Endothelial cell of umbilical vein (primary cell): ENCODE results near the gene EXOC3. TPM values are rescaled to one million over a fixed set of nuclear protein-coding genes. Genes with fewer than 3 reads are reported as not detected.

Experiments used
- BruUV-seq: library from RNA; stranded (reverse); fragments of 400-500 nt; replicated peaks from 2 replicates; lab custom pipeline; 2021; lab: Mats Ljungman, UMichigan
- CTCF ChIA-PET: fragments of 300-600, 350-600 bp; sonication (Branson Sonifier 250); formaldehyde crosslinking; loops from one replicate; lab custom pipeline; 2021; ENCODE audit warnings: antibody characterized with exemption, inconsistent platforms; lab: Charles Lee
- POLR2A ChIA-PET: fragments of 300-600, 350-600 bp; sonication (Branson Sonifier 250); formaldehyde crosslinking; loops from one replicate; lab custom pipeline; 2021; ENCODE audit warnings: antibody characterized with exemption, inconsistent platforms; lab: Charles Lee
- DNase-seq: peaks from one replicate; pipeline ENCODE4 v3.0.0-alpha.2; 2011; ENCODE audit warnings: low read depth, low spot score
- FAIRE-seq: peaks from 2 replicates; lab custom pipeline; 2011; peaks lifted over from hg19 to GRCh38; lab: Jason Lieb, UNC
- H2AFZ ChIP-seq: 2 replicates; pipeline ENCODE4 v1.6.0; 2012; ENCODE audit warnings: low read depth, low read length, control low read depth, inconsistent platforms
- H3K27ac ChIP-seq: 2 replicates; pipeline ENCODE4 v1.5.1; 2011; ENCODE audit warnings: low read depth, mild to moderate bottlenecking, control low read depth, low read length, moderate library complexity; ENCODE audit not compliant: insufficient read depth
- H3K27me3 ChIP-seq, 2 experiments: 2 replicates each; pipeline versions ENCODE4 v1.6.0 to v1.6.1; 2011; ENCODE audit warnings: low read length in 2 of 2, mixed read lengths in 1 of 2; ENCODE audit not compliant: control insufficient read depth in 2 of 2, insufficient read depth in 2 of 2
- H3K36me3 ChIP-seq, 2 experiments: 2 replicates in 1 of 2; 3 replicates in 1 of 2; pipeline ENCODE4 v1.5.1; 2011; ENCODE audit warnings: low read length in 2 of 2, mild to moderate bottlenecking in 1 of 2, moderate library complexity in 1 of 2; ENCODE audit not compliant: control insufficient read depth in 2 of 2, insufficient read depth in 2 of 2; ENCODE audit errors: extremely low read depth in 1 of 2
- H3K4me1 ChIP-seq: 3 replicates; pipeline ENCODE4 v1.5.1; 2011; ENCODE audit warnings: mild to moderate bottlenecking, low read length; ENCODE audit not compliant: control insufficient read depth, insufficient read depth; ENCODE audit errors: extremely low read depth
- H3K4me2 ChIP-seq: 2 replicates; pipeline ENCODE4 v1.6.1; 2011; ENCODE audit warnings: low read length, control low read depth, mixed read lengths; ENCODE audit not compliant: insufficient read depth
- H3K4me3 ChIP-seq, 3 experiments: fragments of 200-600 bp in 1 of 3; sonication (generic), shearing (Covaris generic) in 1 of 3; replicated peaks in 1 of 3; 2 replicates each; pipeline ENCODE4 v1.5.1; 2011 to 2016; ENCODE audit warnings: control low read depth in 3 of 3, low read length in 3 of 3, mild to moderate bottlenecking in 2 of 3, inconsistent platforms in 1 of 3, low read depth in 1 of 3, moderate library complexity in 1 of 3; ENCODE audit not compliant: insufficient read depth in 1 of 3
- H3K79me2 ChIP-seq: 2 replicates; pipeline ENCODE4 v1.6.0; 2012; ENCODE audit warnings: low read length, inconsistent platforms; ENCODE audit not compliant: control insufficient read depth, insufficient read depth
- H3K9ac ChIP-seq: replicated peaks from 2 replicates; pipeline ENCODE3; 2011; ENCODE audit warnings: low read length, control low read depth; ENCODE audit not compliant: insufficient read depth; ENCODE audit errors: extremely low read depth
- H3K9me1 ChIP-seq: replicated peaks from 3 replicates; pipeline ENCODE4 v1.6.0; 2011; ENCODE audit warnings: mild to moderate bottlenecking, low read length; ENCODE audit not compliant: control insufficient read depth, insufficient read depth; ENCODE audit errors: extremely low read depth
- H3K9me3 ChIP-seq: replicated peaks from 2 replicates; pipeline ENCODE4 v1.5.1; 2012; ENCODE audit warnings: low read length, inconsistent platforms; ENCODE audit not compliant: control insufficient read depth, insufficient read depth
- H4K20me1 ChIP-seq: replicated peaks from 2 replicates; pipeline ENCODE3; 2011; ENCODE audit warnings: mild to moderate bottlenecking, low read length; ENCODE audit not compliant: control insufficient read depth, insufficient read depth; ENCODE audit errors: extremely low read depth
- EZH2 ChIP-seq: IDR thresholded peaks from 2 replicates; pipeline ENCODE4 v1.6.1; 2012; ENCODE audit warnings: borderline replicate concordance, low read depth, mild to moderate bottlenecking, moderate library complexity, low read length, inconsistent platforms; ENCODE audit not compliant: severe bottlenecking
- FOS ChIP-seq: IDR thresholded peaks from 2 replicates; pipeline ENCODE4 v1.6.1; 2011; ENCODE audit warnings: mild to moderate bottlenecking, low read length, moderate library complexity, borderline replicate concordance; ENCODE audit not compliant: insufficient read depth
- GATA2 ChIP-seq: IDR thresholded peaks from 2 replicates; pipeline ENCODE4 v1.7.0; 2011; ENCODE audit warnings: low read depth, mild to moderate bottlenecking, moderate library complexity, mixed read lengths, low read length; ENCODE audit not compliant: insufficient read length, insufficient read depth
- JUN ChIP-seq: IDR thresholded peaks from 2 replicates; pipeline ENCODE4 v1.6.1; 2011; ENCODE audit warnings: borderline replicate concordance, low read depth; ENCODE audit not compliant: insufficient read length, insufficient read depth
- MYC ChIP-seq: IDR thresholded peaks from one replicate; pipeline ENCODE4 v1.6.1; 2011; ENCODE audit warnings: mild to moderate bottlenecking, low read depth, low read length
- POLR2A ChIP-seq: IDR thresholded peaks from 2 replicates; pipeline ENCODE4 v1.6.1; 2012; ENCODE audit warnings: low read depth, mild to moderate bottlenecking, control low read depth, low read length
- POLR2AphosphoS5 ChIP-seq: IDR thresholded peaks from 2 replicates; pipeline ENCODE4 v1.6.1; 2012; ENCODE audit warnings: low read depth, mild to moderate bottlenecking, control low read depth, low read length, moderate library complexity; ENCODE audit not compliant: insufficient read depth
- dilution Hi-C: fragments of 300-500 bp; cut with MboI; formaldehyde crosslinking; loops from one replicate; pipeline ENCODE4 v1.15.0; 2019; ENCODE audit warnings: low sequenced_read_pairs; ENCODE audit not compliant: extremely low pct_ligation_motif_present
- intact Hi-C: fragments of 100-400 bp; cut with micrococcal nuclease; formaldehyde crosslinking; loops from one replicate; pipeline ENCODE4 v1.10.0; 2022
- polyA plus RNA-seq, 4 experiments: library from polyadenylated mRNA; depleted of rRNA in 3 of 4; stranded (reverse) in 3 of 4; unstranded in 1 of 4; fragments of >200 nt; gene quantifications; 2 replicates each; pipeline versions ENCODE4 v1.2.1 to v1.2.3, GENCODE V29; 2011 to 2012; ENCODE audit warnings: missing spikeins in 1 of 4
- total RNA-seq: library from RNA; stranded (reverse); gene quantifications from 2 replicates; pipeline ENCODE4 v1.2.3, GENCODE V29; 2021
- TF ChIP-seq, protein P1 (sequence below): IDR thresholded peaks from 2 replicates; pipeline ENCODE4 v1.6.1; 2011; ENCODE audit not compliant: insufficient read depth, insufficient read length
- TF ChIP-seq, protein P2 (sequence below), 2 donors: IDR thresholded peaks; 1 replicate in 1 of 2; 2 replicates in 1 of 2; pipeline ENCODE4 v1.5.1; 2011; ENCODE audit warnings: low read length in 2 of 2, mild to moderate bottlenecking in 2 of 2, moderate library complexity in 2 of 2, control low read depth in 1 of 2, inconsistent platforms in 1 of 2, low read depth in 1 of 2; ENCODE audit not compliant: insufficient read depth in 1 of 2; ENCODE audit errors: extremely low read depth in 1 of 2

EXOC3 gene
- total and polyA plus RNA-seq, 2 donors (not counting 3 experiments of a cell fraction or from before 2014, with no cell fraction given): 26.4 to 52.9 TPM

DNA sequence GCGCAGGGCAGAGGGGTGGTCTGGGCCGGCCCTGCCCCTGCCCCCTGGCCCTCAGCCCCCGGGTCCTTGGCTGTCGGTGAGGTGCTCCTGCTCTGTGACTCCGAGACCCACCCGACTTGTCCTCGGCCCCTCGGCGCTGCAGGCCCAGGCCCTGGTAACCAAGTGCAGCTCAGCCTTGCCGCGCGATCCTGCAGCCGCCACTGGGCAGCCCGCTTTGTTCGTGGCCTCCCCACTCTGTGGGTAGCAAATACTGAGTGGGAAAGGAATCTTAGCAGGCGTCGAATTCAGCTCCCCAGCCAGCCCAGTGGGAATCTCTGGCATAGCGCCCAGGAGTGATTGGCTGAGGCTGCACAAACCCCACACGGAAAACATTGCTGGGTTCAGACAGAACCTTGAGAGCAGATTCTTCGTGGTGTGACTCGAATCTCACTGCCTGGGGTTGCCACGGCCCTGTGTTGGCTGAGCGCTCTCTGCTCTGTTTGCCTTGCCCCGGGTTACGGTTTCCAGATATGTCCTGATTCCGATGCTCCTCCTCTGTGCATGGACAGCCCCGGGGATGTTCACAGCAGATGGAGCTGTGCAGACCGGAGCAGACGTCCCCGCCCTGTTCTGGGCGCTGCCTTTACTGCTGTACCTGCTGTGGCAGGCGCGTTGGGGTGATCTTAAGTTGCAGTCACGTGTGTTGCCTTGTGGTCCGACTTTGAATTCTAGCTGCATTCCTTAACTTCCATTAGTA lies 13.4 kb upstream of the EXOC3 start:
- Histone ChIP-seq H3K4me3 (no peak overlapping the region), H3K27ac (no peak overlapping the region), H3K9me1 (no peaks in the 10 kb centered on the region), H3K9ac (no peak overlapping the region), H3K4me2 (no peak overlapping the region), H3K4me1 (no peaks in the 10 kb centered on the region), H3K36me3 (no peaks in the 10 kb centered on the region), H3K27me3 (no peaks in the 10 kb centered on the region), H3K9me3 (no peaks in the 10 kb centered on the region), H4K20me1 (no peaks in the 10 kb centered on the region), H3K79me2 (no peaks in the 10 kb centered on the region), H2AFZ (no peak overlapping the region)
- intact Hi-C loops (loop anchor here (2.0 kb wide), 1 partner anchor 241 kb away; no protein-coding TSS in a partner anchor), dilution Hi-C loops (no loop called here)
- CTCF ChIA-PET: interaction anchor here (1.2 to 7.1 kb wide), 5 partner anchors 12 to 241 kb away, joined by 3 to 94 read pairs (median 11); partner anchors contain the start of gene AHRR
- DNase-seq (no peak), FAIRE-seq (no peak)
- TF ChIP-seq FOS (no peak), POLR2AphosphoS5 (no peak), EZH2 (no peak), POLR2A (no peak), MYC (no peak), JUN (no peak), GATA2 (no peak)
- TF ChIP-seq, protein P1, sequence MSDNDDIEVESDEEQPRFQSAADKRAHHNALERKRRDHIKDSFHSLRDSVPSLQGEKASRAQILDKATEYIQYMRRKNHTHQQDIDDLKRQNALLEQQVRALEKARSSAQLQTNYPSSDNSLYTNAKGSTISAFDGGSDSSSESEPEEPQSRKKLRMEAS: no peak
- TF ChIP-seq, protein P2, sequence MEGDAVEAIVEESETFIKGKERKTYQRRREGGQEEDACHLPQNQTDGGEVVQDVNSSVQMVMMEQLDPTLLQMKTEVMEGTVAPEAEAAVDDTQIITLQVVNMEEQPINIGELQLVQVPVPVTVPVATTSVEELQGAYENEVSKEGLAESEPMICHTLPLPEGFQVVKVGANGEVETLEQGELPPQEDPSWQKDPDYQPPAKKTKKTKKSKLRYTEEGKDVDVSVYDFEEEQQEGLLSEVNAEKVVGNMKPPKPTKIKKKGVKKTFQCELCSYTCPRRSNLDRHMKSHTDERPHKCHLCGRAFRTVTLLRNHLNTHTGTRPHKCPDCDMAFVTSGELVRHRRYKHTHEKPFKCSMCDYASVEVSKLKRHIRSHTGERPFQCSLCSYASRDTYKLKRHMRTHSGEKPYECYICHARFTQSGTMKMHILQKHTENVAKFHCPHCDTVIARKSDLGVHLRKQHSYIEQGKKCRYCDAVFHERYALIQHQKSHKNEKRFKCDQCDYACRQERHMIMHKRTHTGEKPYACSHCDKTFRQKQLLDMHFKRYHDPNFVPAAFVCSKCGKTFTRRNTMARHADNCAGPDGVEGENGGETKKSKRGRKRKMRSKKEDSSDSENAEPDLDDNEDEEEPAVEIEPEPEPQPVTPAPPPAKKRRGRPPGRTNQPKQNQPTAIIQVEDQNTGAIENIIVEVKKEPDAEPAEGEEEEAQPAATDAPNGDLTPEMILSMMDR (IDR thresholded peaks at IDR 0.05; ENCODE audit: extremely low read depth in 1 of 2, insufficient read depth in 1 of 2, low read depth in 1 of 2, low read length in 2 of 2): no peak
- no TSS peak for BruUV-seq
- POLR2A ChIA-PET: no interaction called here
